ENCODE results near the gene WASHC2C. TPM values are rescaled to one million over a fixed set of nuclear protein-coding genes. Genes with fewer than 3 reads are reported as not detected.
"Not testable (repeated sequence)": the region's sequence is repeated elsewhere in the genome, so short reads cannot be mapped to it uniquely, and the experiment has no call there.

The WASHC2C gene
- total and polyA plus RNA-seq, 5 experiments from 2014 or later: 17.7 to 69.1 (median 34.2) TPM

- H3K4me1 Mint-ChIP-seq, H3K27me3 Mint-ChIP-seq, H3K27ac Mint-ChIP-seq, ATAC-seq, H3K4me3 Mint-ChIP-seq, POLR2A ChIA-PET, DNase-seq, H3K9me3 Mint-ChIP-seq: not testable (repeated sequence)
- peaks cover 0 to 38% (median 0%) of the 10 kb centered on the region in 3 donors for H3K36me3 Mint-ChIP-seq
These were observed 14.5 kb downstream of the WASHC2C start for GRCh38 chr10:45741559-45741958.

- POLR2A ChIA-PET, H3K27me3 Mint-ChIP-seq, H3K27ac Mint-ChIP-seq, H3K9me3 Mint-ChIP-seq, ATAC-seq, H3K4me3 Mint-ChIP-seq, DNase-seq, H3K4me1 Mint-ChIP-seq: not testable (repeated sequence)
- H3K36me3 Mint-ChIP-seq: peaks cover 0 to 40% (median 0%) of the 10 kb centered on the region in 3 donors
These were observed 14.9 kb downstream of the WASHC2C start for GRCh38 chr10:45742014-45742413.

- H3K4me3 Mint-ChIP-seq, H3K4me1 Mint-ChIP-seq, ATAC-seq, H3K27ac Mint-ChIP-seq, DNase-seq, H3K9me3 Mint-ChIP-seq, H3K27me3 Mint-ChIP-seq, POLR2A ChIA-PET: not testable (repeated sequence)
- peaks cover 0 to 36% (median 8%) of the 10 kb centered on the region in 3 donors for H3K36me3 Mint-ChIP-seq
These were observed 24.1 kb downstream of the WASHC2C start for GRCh38 chr10:45751141-45751540.

GRCh38 chr10:45752210-45752609 is 25.1 kb downstream of the WASHC2C start:
- H3K27me3 Mint-ChIP-seq, H3K27ac Mint-ChIP-seq, DNase-seq, POLR2A ChIA-PET, H3K4me3 Mint-ChIP-seq, H3K9me3 Mint-ChIP-seq, ATAC-seq, H3K4me1 Mint-ChIP-seq: not testable (repeated sequence)
- peaks cover 0 to 31% (median 10%) of the 10 kb centered on the region in 3 donors for H3K36me3 Mint-ChIP-seq

GRCh38 chr10:45753979-45754495 is 27.0 kb downstream of the WASHC2C start:
- H3K4me1 Mint-ChIP-seq, H3K9me3 Mint-ChIP-seq, H3K27ac Mint-ChIP-seq, DNase-seq, ATAC-seq, H3K4me3 Mint-ChIP-seq, POLR2A ChIA-PET, H3K27me3 Mint-ChIP-seq: not testable (repeated sequence)
- peaks cover 0 to 43% (median 14%) of the 10 kb centered on the region in 3 donors for H3K36me3 Mint-ChIP-seq

GRCh38 chr10:45755083-45755482 is 28.0 kb downstream of the WASHC2C start:
- DNase-seq, H3K4me1 Mint-ChIP-seq, ATAC-seq, H3K27me3 Mint-ChIP-seq, POLR2A ChIA-PET, H3K4me3 Mint-ChIP-seq, H3K9me3 Mint-ChIP-seq, H3K27ac Mint-ChIP-seq: not testable (repeated sequence)
- H3K36me3 Mint-ChIP-seq: peaks cover 0 to 47% (median 14%) of the 10 kb centered on the region in 3 donors

- H3K9me3 Mint-ChIP-seq, POLR2A ChIA-PET, ATAC-seq, H3K27me3 Mint-ChIP-seq, H3K4me3 Mint-ChIP-seq, DNase-seq, H3K4me1 Mint-ChIP-seq, H3K27ac Mint-ChIP-seq: not testable (repeated sequence)
- H3K36me3 Mint-ChIP-seq: peaks cover 0 to 44% (median 11%) of the 10 kb centered on the region in 3 donors
These were observed 29.0 kb downstream of the WASHC2C start for GRCh38 chr10:45756065-45756464.

GRCh38 chr10:45757661-45758396 is 30.8 kb downstream of the WASHC2C start:
- H3K27me3 Mint-ChIP-seq, H3K4me1 Mint-ChIP-seq, POLR2A ChIA-PET, H3K4me3 Mint-ChIP-seq, ATAC-seq, H3K9me3 Mint-ChIP-seq, DNase-seq, H3K27ac Mint-ChIP-seq: not testable (repeated sequence)
- H3K36me3 Mint-ChIP-seq: peaks cover 0 to 43% (median 10%) of the 10 kb centered on the region in 3 donors

GRCh38 chr10:45761622-45762021 is 34.6 kb downstream of the WASHC2C start:
- H3K9me3 Mint-ChIP-seq, H3K27me3 Mint-ChIP-seq, POLR2A ChIA-PET, H3K4me1 Mint-ChIP-seq, DNase-seq, H3K4me3 Mint-ChIP-seq, H3K27ac Mint-ChIP-seq, ATAC-seq: not testable (repeated sequence)
- peaks cover 0 to 40% (median 6%) of the 10 kb centered on the region in 3 donors for H3K36me3 Mint-ChIP-seq

GRCh38 chr10:45763037-45763436 is 36.0 kb downstream of the WASHC2C start:
- POLR2A ChIA-PET, H3K9me3 Mint-ChIP-seq, DNase-seq, H3K27ac Mint-ChIP-seq, H3K4me3 Mint-ChIP-seq, H3K27me3 Mint-ChIP-seq, H3K4me1 Mint-ChIP-seq, ATAC-seq: not testable (repeated sequence)
- H3K36me3 Mint-ChIP-seq: peaks cover 0 to 34% (median 1%) of the 10 kb centered on the region in 3 donors

- H3K4me3 Mint-ChIP-seq, H3K9me3 Mint-ChIP-seq, DNase-seq, ATAC-seq, H3K4me1 Mint-ChIP-seq, POLR2A ChIA-PET, H3K27me3 Mint-ChIP-seq, H3K27ac Mint-ChIP-seq: not testable (repeated sequence)
- H3K36me3 Mint-ChIP-seq: peaks cover 0 to 32% (median 5%) of the 10 kb centered on the region in 3 donors
These were observed 41.3 kb downstream of the WASHC2C start for GRCh38 chr10:45768334-45768733.

- DNase-seq, H3K4me1 Mint-ChIP-seq, POLR2A ChIA-PET, H3K9me3 Mint-ChIP-seq, ATAC-seq, H3K27me3 Mint-ChIP-seq, H3K4me3 Mint-ChIP-seq, H3K27ac Mint-ChIP-seq: not testable (repeated sequence)
- H3K36me3 Mint-ChIP-seq: peaks cover 0 to 34% (median 10%) of the 10 kb centered on the region in 3 donors
These were observed 44.8 kb downstream of the WASHC2C start for GRCh38 chr10:45771757-45772461.

- ATAC-seq, POLR2A ChIA-PET, H3K4me1 Mint-ChIP-seq, H3K4me3 Mint-ChIP-seq, DNase-seq, H3K9me3 Mint-ChIP-seq, H3K27me3 Mint-ChIP-seq, H3K27ac Mint-ChIP-seq: not testable (repeated sequence)
- peaks cover 0 to 54% (median 2%) of the 10 kb centered on the region in 3 donors for H3K36me3 Mint-ChIP-seq
These were observed 59.2 kb downstream of the WASHC2C start for GRCh38 chr10:45786217-45786616.
